IMR-90 (cell line): ENCODE results near the gene TANGO6. TPM values are rescaled to one million over a fixed set of nuclear protein-coding genes. Genes with fewer than 3 reads are reported as not detected.

Experiments used
- ATAC-seq: fragments of 200-7000 bp; cut with Tn5 transposase; 2 replicates; pipeline ENCODE4 v1.9.1; 2020; ENCODE audit warnings: low read depth, mild to moderate bottlenecking, moderate library complexity
- BruUV-seq: library from RNA; stranded (reverse); fragments of 400-500 nt; replicated peaks from 2 replicates; lab custom pipeline; 2021; lab: Mats Ljungman, UMichigan
- CTCF ChIA-PET: fragments of 300-600 bp; formaldehyde crosslinking; extraction: SDS; loops from one replicate; lab custom pipeline; 2021; ENCODE audit warnings: antibody characterized with exemption; lab: Yijun Ruan, JAX
- POLR2A ChIA-PET: fragments of 300-600 bp; sonication (Branson Sonifier 250); formaldehyde crosslinking; loops from one replicate; lab custom pipeline; 2022; ENCODE audit warnings: antibody characterized with exemption; ENCODE audit not compliant: unreplicated experiment; lab: Charles Lee
- DNase-seq: peaks from one replicate; pipeline ENCODE4 v3.0.0; 2013
- H2AFZ ChIP-seq: replicated peaks from 2 replicates; pipeline ENCODE3; 2013; ENCODE audit warnings: low read length, mild to moderate bottlenecking; ENCODE audit not compliant: poor library complexity
- H2AK5ac ChIP-seq: 2 replicates; pipeline ENCODE4 v1.6.1; 2013; ENCODE audit warnings: low read depth, low read length, inconsistent platforms
- H2AK9ac ChIP-seq: replicated peaks from 2 replicates; pipeline ENCODE3; 2013; ENCODE audit warnings: mild to moderate bottlenecking, low read depth, low read length, moderate library complexity; ENCODE audit not compliant: poor library complexity
- H2BK120ac ChIP-seq: 2 replicates; pipeline ENCODE4 v1.6.1; 2013; ENCODE audit warnings: low read depth, low read length, inconsistent platforms
- H2BK15ac ChIP-seq: 3 replicates; pipeline ENCODE4 v1.6.1; 2013; ENCODE audit warnings: low read depth, low read length, inconsistent platforms
- H2BK20ac ChIP-seq: 2 replicates; pipeline ENCODE4 v1.6.1; 2013; ENCODE audit warnings: low read depth, mild to moderate bottlenecking, inconsistent platforms, low read length, moderate library complexity
- H2BK5ac ChIP-seq: 2 replicates; pipeline ENCODE4 v1.6.1; 2013; ENCODE audit warnings: mild to moderate bottlenecking, low read depth, low read length, inconsistent platforms; ENCODE audit not compliant: poor library complexity, severe bottlenecking
- H3K14ac ChIP-seq: replicated peaks from 2 replicates; pipeline ENCODE4 v1.6.1; 2013; ENCODE audit warnings: low read depth, low read length, inconsistent platforms
- H3K18ac ChIP-seq: 2 replicates; pipeline ENCODE4 v1.6.1; 2013; ENCODE audit warnings: low read depth, low read length, control low read depth
- H3K23ac ChIP-seq: 2 replicates; pipeline ENCODE4 v1.6.1; 2013; ENCODE audit warnings: low read depth, low read length, inconsistent platforms
- H3K27ac ChIP-seq: 2 replicates; pipeline ENCODE4 v1.5.1; 2013; ENCODE audit warnings: mild to moderate bottlenecking, control low read depth, low read length; ENCODE audit not compliant: insufficient read depth
- H3K27me3 ChIP-seq: 2 replicates; pipeline ENCODE4 v1.6.1; 2013; ENCODE audit warnings: low read length; ENCODE audit not compliant: control insufficient read depth, insufficient read depth
- H3K36me3 ChIP-seq: 2 replicates; pipeline ENCODE4 v1.6.1; 2013; ENCODE audit warnings: low read length, mixed read lengths; ENCODE audit not compliant: control insufficient read depth, insufficient read depth
- H3K4ac ChIP-seq: 2 replicates; pipeline ENCODE4 v1.6.1; 2013; ENCODE audit warnings: low read depth, low read length, inconsistent platforms
- H3K4me1 ChIP-seq: 2 replicates; pipeline ENCODE4 v1.6.1; 2013; ENCODE audit warnings: low read length, mixed read lengths; ENCODE audit not compliant: control insufficient read depth, insufficient read depth
- H3K4me2 ChIP-seq: 2 replicates; pipeline ENCODE4 v1.6.1; 2013; ENCODE audit warnings: low read depth, mild to moderate bottlenecking, control low read depth, low read length, moderate library complexity
- H3K4me3 ChIP-seq: 2 replicates; pipeline ENCODE4 v1.5.1; 2013; ENCODE audit warnings: low read depth, mild to moderate bottlenecking, control low read depth, low read length, moderate library complexity; ENCODE audit not compliant: insufficient read depth
- H3K56ac ChIP-seq: 2 replicates; pipeline ENCODE4 v1.6.1; 2013; ENCODE audit warnings: low read length, inconsistent platforms; ENCODE audit not compliant: insufficient read depth; ENCODE audit errors: extremely low read depth
- H3K79me1 ChIP-seq, 2 experiments: 2 replicates each; pipeline ENCODE4 v1.6.1; 2013; ENCODE audit warnings: low read length in 2 of 2, inconsistent platforms in 1 of 2, low read depth in 1 of 2
- H3K9ac ChIP-seq: 2 replicates; pipeline ENCODE4 v1.6.1; 2013; ENCODE audit warnings: low read depth, low read length, control low read depth
- H3K9me1 ChIP-seq: 2 replicates; pipeline ENCODE4 v1.6.1; 2013; ENCODE audit warnings: low read length, inconsistent platforms; ENCODE audit not compliant: insufficient read depth
- H3K9me3 ChIP-seq: 2 replicates; pipeline ENCODE4 v1.6.1; 2013; ENCODE audit warnings: low read length; ENCODE audit not compliant: control insufficient read depth, insufficient read depth
- H4K20me1 ChIP-seq: 2 replicates; pipeline ENCODE4 v1.6.1; 2013; ENCODE audit warnings: low read length, inconsistent platforms; ENCODE audit not compliant: insufficient read depth
- H4K5ac ChIP-seq: 2 replicates; pipeline ENCODE4 v1.6.1; 2013; ENCODE audit warnings: mild to moderate bottlenecking, low read depth, low read length, control low read depth
- H4K8ac ChIP-seq, 2 experiments: 2 replicates each; pipeline ENCODE4 v1.6.1; 2013; ENCODE audit warnings: low read depth in 2 of 2, low read length in 2 of 2, control low read depth in 1 of 2, inconsistent platforms in 1 of 2
- H4K91ac ChIP-seq: 2 replicates; pipeline ENCODE4 v1.6.1; 2013; ENCODE audit warnings: low read depth, low read length, inconsistent platforms; ENCODE audit not compliant: insufficient read depth
- BHLHE40 ChIP-seq: fragments of 150-350 bp; IDR thresholded peaks from 2 replicates; pipeline ENCODE4 v1.6.1; 2016; ENCODE audit warnings: mild to moderate bottlenecking, low read depth, low read length
- CEBPB ChIP-seq: IDR thresholded peaks from 2 replicates; pipeline ENCODE4 v1.6.1; 2012; ENCODE audit warnings: low read depth, low read length, improper control_type of control experiment
- CHD1 ChIP-seq: IDR thresholded peaks from 2 replicates; pipeline ENCODE4 v1.6.1; 2012; ENCODE audit warnings: low read depth, low read length, improper control_type of control experiment
- CTCF ChIP-seq: conservative IDR thresholded peaks from 2 replicates; pipeline ENCODE4 v1.5.1; 2012; ENCODE audit warnings: mild to moderate bottlenecking, low read depth, low read length, improper control_type of control experiment
- ELK1 ChIP-seq: fragments of 150-350 bp; IDR thresholded peaks from 2 replicates; pipeline ENCODE4 v1.6.1; 2016; ENCODE audit warnings: low read depth, mild to moderate bottlenecking, low read length, moderate library complexity, borderline replicate concordance
- FOS ChIP-seq: fragments of 150-350 bp; IDR thresholded peaks from 2 replicates; pipeline ENCODE4 v1.6.1; 2016; ENCODE audit warnings: low read depth, low read length
- MAFK ChIP-seq: IDR thresholded peaks from 2 replicates; pipeline ENCODE4 v1.6.1; 2012; ENCODE audit warnings: low read depth, low read length, improper control_type of control experiment
- MAZ ChIP-seq: IDR thresholded peaks from 2 replicates; pipeline ENCODE4 v1.6.1; 2012; ENCODE audit warnings: low read depth, mild to moderate bottlenecking, low read length, improper control_type of control experiment, moderate library complexity, borderline replicate concordance
- NFE2L2 ChIP-seq: fragments of 150-350 bp; IDR thresholded peaks from 2 replicates; pipeline ENCODE4 v1.6.1; 2016; ENCODE audit warnings: low read depth, mild to moderate bottlenecking, low read length
- POLR2A ChIP-seq: IDR thresholded peaks from 2 replicates; pipeline ENCODE4 v1.6.1; 2012; ENCODE audit warnings: mild to moderate bottlenecking, low read depth, low read length
- RAD21 ChIP-seq: IDR thresholded peaks from 2 replicates; pipeline ENCODE4 v1.6.1; 2012; ENCODE audit warnings: low read length, improper control_type of control experiment
- RCOR1 ChIP-seq: IDR thresholded peaks from 2 replicates; pipeline ENCODE4 v1.6.1; 2012; ENCODE audit warnings: mild to moderate bottlenecking, low read length, improper control_type of control experiment; ENCODE audit not compliant: insufficient replicate concordance
- SMC3 ChIP-seq: fragments of 150-350 bp; IDR thresholded peaks from 2 replicates; pipeline ENCODE4 v1.6.1; 2016; ENCODE audit warnings: low read depth, mild to moderate bottlenecking, antibody characterized with exemption, low read length, moderate library complexity
- USF2 ChIP-seq: fragments of 150-350 bp; IDR thresholded peaks from 2 replicates; pipeline ENCODE4 v1.6.1; 2017; ENCODE audit warnings: mild to moderate bottlenecking, antibody characterized with exemption, low read length, low read depth
- WGBS, 2 experiments: methylation state at CpG; one replicate each; pipeline versions ENCODE4 v1.1.5 to v1.1.7; 2013; ENCODE audit warnings: missing lambda C conversion rate in 2 of 2; ENCODE audit not compliant: insufficient read length in 1 of 2; ENCODE audit errors: extremely low coverage in 2 of 2; 5-methylcytosine and 5-hydroxymethylcytosine counted together
- dilution Hi-C: fragments of 300-500 bp; cut with HindIII; formaldehyde crosslinking; loops from one replicate; pipeline ENCODE4 v1.14.3; 2018; ENCODE audit warnings: low sequenced_read_pairs; ENCODE audit not compliant: unreplicated experiment
- in situ Hi-C: fragments of 300-500 bp; cut with MboI; formaldehyde crosslinking; loops from 3 replicates; pipeline ENCODE4 v1.14.3; 2019; ENCODE audit warnings: low sequenced_read_pairs, inconsistent platforms, mixed read lengths
- intact Hi-C: fragments of 100-400 bp; cut with micrococcal nuclease; formaldehyde crosslinking; loops from 2 replicates; pipeline ENCODE4 v1.10.0; 2022
- polyA plus RNA-seq, 3 experiments: library from polyadenylated mRNA; depleted of rRNA; stranded (reverse); fragments of >200 nt; gene quantifications; 2 replicates each; pipeline ENCODE4 v1.2.3, GENCODE V29; 2012; ENCODE audit warnings: low replicate concordance in 1 of 3
- total RNA-seq: library from RNA; depleted of rRNA; stranded (reverse); fragments of >200 nt; gene quantifications from 2 replicates; pipeline ENCODE4 v1.2.3, GENCODE V29; 2012

Gene TANGO6
- total and polyA plus RNA-seq, 2 of the 4 experiments (the other 2 are of a cell fraction), result 6.7 to 22.4 TPM

GRCh38 chr16:68984467-68984866 is 141.1 kb downstream of the TANGO6 start:
- Histone ChIP-seq H3K9me1 (peaks cover 3% of the 10 kb centered on the region; the same call in 1 of the 2 replicates), H2AK5ac (no peak overlapping the region), H3K27me3 (no peaks in the 10 kb centered on the region), H3K79me1 (no peaks in the 10 kb centered on the region), H3K36me3 (peaks cover 2% of the 10 kb centered on the region; the same call in 1 of the 2 replicates), H4K5ac (no peak overlapping the region), H3K18ac (no peak overlapping the region), H4K8ac (no peak overlapping the region), H3K23ac (no peak overlapping the region), H3K14ac (no peak overlapping the region), H3K4ac (no peak overlapping the region), H2BK5ac (no peak overlapping the region), H3K27ac (no peak overlapping the region), H3K9ac (no peak overlapping the region), H3K56ac (no peak overlapping the region), H4K20me1 (no peaks in the 10 kb centered on the region), H2BK15ac (no peak overlapping the region), H2BK120ac (no peak overlapping the region), H3K9me3 (no peaks in the 10 kb centered on the region), H3K4me1 (peaks cover 10% of the 10 kb centered on the region), H3K4me2 (no peak overlapping the region), H3K4me3 (no peak overlapping the region), H2AK9ac (no peak overlapping the region), H4K91ac (no peak overlapping the region), H2AFZ (no peak overlapping the region), H2BK20ac (no peak overlapping the region)
- dilution Hi-C loops, result no loop called here
- DNase-seq (no peak), ATAC-seq (no peak)
- in situ Hi-C loops, result no loop called here
- ChIA-PET POLR2A (no interaction called here), CTCF (interaction anchor here (1.1 kb wide), 1 partner anchor 42 kb away, joined by 6 read pairs; no protein-coding TSS in a partner anchor)
- no CpG with 5 or more reads among the region's 1 CpG for WGBS, 2 experiments
- no TSS peak for BruUV-seq
- intact Hi-C loops, result no loop called here
- TF ChIP-seq CTCF, result no peak
- TF ChIP-seq MAFK, result no peak
- no peak for TF ChIP-seq MAZ
- TF ChIP-seq ELK1, result no peak
- no peak for TF ChIP-seq USF2
- no peak for TF ChIP-seq POLR2A
- no peak for TF ChIP-seq RAD21
- no peak for TF ChIP-seq FOS
- TF ChIP-seq SMC3, result no peak
- TF ChIP-seq NFE2L2, result no peak
- TF ChIP-seq BHLHE40, result no peak
- no peak for TF ChIP-seq CEBPB
- TF ChIP-seq RCOR1, result no peak
- TF ChIP-seq CHD1, result no peak
